ENCODE data around the gene OR10K2.

GRCh38 chr1:158391099-158391498 lies 34.9 kb downstream of the OR10K2 start:
- TF ChIP-seq, protein P1, sequence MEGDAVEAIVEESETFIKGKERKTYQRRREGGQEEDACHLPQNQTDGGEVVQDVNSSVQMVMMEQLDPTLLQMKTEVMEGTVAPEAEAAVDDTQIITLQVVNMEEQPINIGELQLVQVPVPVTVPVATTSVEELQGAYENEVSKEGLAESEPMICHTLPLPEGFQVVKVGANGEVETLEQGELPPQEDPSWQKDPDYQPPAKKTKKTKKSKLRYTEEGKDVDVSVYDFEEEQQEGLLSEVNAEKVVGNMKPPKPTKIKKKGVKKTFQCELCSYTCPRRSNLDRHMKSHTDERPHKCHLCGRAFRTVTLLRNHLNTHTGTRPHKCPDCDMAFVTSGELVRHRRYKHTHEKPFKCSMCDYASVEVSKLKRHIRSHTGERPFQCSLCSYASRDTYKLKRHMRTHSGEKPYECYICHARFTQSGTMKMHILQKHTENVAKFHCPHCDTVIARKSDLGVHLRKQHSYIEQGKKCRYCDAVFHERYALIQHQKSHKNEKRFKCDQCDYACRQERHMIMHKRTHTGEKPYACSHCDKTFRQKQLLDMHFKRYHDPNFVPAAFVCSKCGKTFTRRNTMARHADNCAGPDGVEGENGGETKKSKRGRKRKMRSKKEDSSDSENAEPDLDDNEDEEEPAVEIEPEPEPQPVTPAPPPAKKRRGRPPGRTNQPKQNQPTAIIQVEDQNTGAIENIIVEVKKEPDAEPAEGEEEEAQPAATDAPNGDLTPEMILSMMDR (IDR thresholded peaks at IDR 0.05): no peak
- no peak for TF ChIP-seq POLR2A (IDR thresholded peaks at IDR 0.05)

Data from adrenal gland (tissue), 5 donors.